CD4-positive, alpha-beta T cell treated with Interleukin-1 beta for 1 hour (primary cell): ENCODE results near the gene MED19.
"Not testable (repeated sequence)": the region's sequence is repeated elsewhere in the genome, so short reads cannot be mapped to it uniquely, and the experiment has no call there.

ENCODE experiments used
- DNase-seq, 2 donors: peaks; one replicate each; pipeline ENCODE4 v3.0.0-alpha.2; 2020 to 2022

MED19 gene

GRCh38 chr11:57711414-57712255 lies at the start of gene MED19:
MED19 (minus strand) TSS chr11:57712215; CDS start chr11:57712179, 36 bp downstream.
- peak; percentile 86 to 89 for DNase-seq

GRCh38 chr11:57758174-57758573 lies 46.2 kb upstream of the MED19 start:
- no peak for DNase-seq

GRCh38 chr11:57752954-57753353 lies 40.9 kb upstream of the MED19 start:
- DNase-seq = no peak

- DNase-seq = peak in 1 of 2 donors; percentile 22
Observed at GRCh38 chr11:57751676-57752253, 39.8 kb upstream of the MED19 start, which contains the start of gene BTBD18. BTBD18 (minus strand) TSS chr11:57751819; CDS start chr11:57751188, 631 bp downstream.

GRCh38 chr11:57751176-57751575 lies 39.2 kb upstream of the MED19 start:
- no peak for DNase-seq

- no peak for DNase-seq
Observed at GRCh38 chr11:57746920-57747319, 34.9 kb upstream of the MED19 start.

GRCh38 chr11:57745206-57745605 lies 33.2 kb upstream of the MED19 start:
- DNase-seq = no peak

GRCh38 chr11:57744357-57744756 lies 32.3 kb upstream of the MED19 start:
- DNase-seq = no peak

GRCh38 chr11:57742087-57742452 lies 30.1 kb upstream of the MED19 start:
- DNase-seq = no peak

GRCh38 chr11:57741132-57742086 lies 29.4 kb upstream of the MED19 start, which contains the start of gene SELENOH:
SELENOH (plus strand) TSS chr11:57741491; CDS start chr11:57741596, 105 bp downstream.
- DNase-seq = peak; percentile 92

GRCh38 chr11:57735619-57736298 lies 23.7 kb upstream of the MED19 start:
- DNase-seq = no peak

GRCh38 chr11:57732661-57733060 lies 20.6 kb upstream of the MED19 start:
- no peak for DNase-seq

GRCh38 chr11:57729479-57729878 lies 17.5 kb upstream of the MED19 start:
- no peak for DNase-seq

GRCh38 chr11:57728829-57729228 lies 16.8 kb upstream of the MED19 start:
- no peak for DNase-seq

GRCh38 chr11:57727185-57727584 lies 15.2 kb upstream of the MED19 start:
- no peak for DNase-seq

GRCh38 chr11:57716726-57717125 lies 4.7 kb upstream of the MED19 start:
- DNase-seq = not testable (repeated sequence)

GRCh38 chr11:57713835-57714234 lies 1.8 kb upstream of the MED19 start:
- no peak for DNase-seq

GRCh38 chr11:57712256-57713150 lies 488 bp upstream of the MED19 start, which contains the start of gene TMX2:
TMX2 (plus strand) TSS chr11:57712593; CDS start chr11:57712619, 26 bp downstream.
- peak; percentile 93 to 95 for DNase-seq

- no peak for DNase-seq
Observed at GRCh38 chr11:57709802-57710367, 2.1 kb downstream of the MED19 start.

- not testable (repeated sequence) for DNase-seq
Observed at GRCh38 chr11:57705432-57705831, 6.6 kb downstream of the MED19 start.

GRCh38 chr11:57704932-57705331 lies 7.1 kb downstream of the MED19 start:
- DNase-seq = no peak
